HFFc6 (cell line): ENCODE results near the gene ACOT13. TPM values are rescaled to one million over a fixed set of nuclear protein-coding genes. Genes with fewer than 3 reads are reported as not detected.
"Not testable (repeated sequence)": the region's sequence is repeated elsewhere in the genome, so short reads cannot be mapped to it uniquely, and the experiment has no call there.

Source experiments
- DNase-seq: peaks from one replicate; pipeline ENCODE4 v3.0.0-alpha.2; 2018
- H3K27ac Mint-ChIP-seq: 2 replicates; pipeline ENCODE4 v1.8.0; 2020; ENCODE audit warnings: mild to moderate bottlenecking, mixed read lengths
- H3K27me3 Mint-ChIP-seq: 2 replicates; pipeline ENCODE4 v1.8.0; 2021; ENCODE audit warnings: mild to moderate bottlenecking, moderate library complexity, mixed read lengths; ENCODE audit not compliant: insufficient read depth
- H3K36me3 Mint-ChIP-seq: 2 replicates; pipeline ENCODE4 v1.8.0; 2021; ENCODE audit warnings: low read depth, mixed read lengths
- H3K4me1 Mint-ChIP-seq: 2 replicates; pipeline ENCODE4 v1.8.0; 2020; ENCODE audit warnings: low read depth, mixed read lengths
- H3K4me3 Mint-ChIP-seq: 2 replicates; pipeline ENCODE4 v1.8.0; 2020; ENCODE audit warnings: mild to moderate bottlenecking, moderate library complexity, mixed read lengths
- H3K9me3 Mint-ChIP-seq: 2 replicates; pipeline ENCODE4 v1.8.0; 2020; ENCODE audit warnings: mild to moderate bottlenecking, mixed read lengths
- total RNA-seq, 6 experiments: library from RNA; stranded (reverse); fragmentation: NEBNext Ultra II Directional; extraction: Animal tissue kit (Norgen Biotek cat#: 25700); gene quantifications; 2 replicates in 1 of 6; 3 replicates in 5 of 6; pipeline ENCODE4 v1.2.3, GENCODE V29; 2021
- TF ChIP-seq, protein P1 (sequence below): fragments of 200-600 bp; sonication (generic); IDR thresholded peaks from 2 replicates; pipeline ENCODE4 v1.5.0; 2021; ENCODE audit warnings: antibody characterized with exemption, mild to moderate bottlenecking

Gene ACOT13
- total RNA-seq, 6 experiments from 2014 or later = 18.7 to 21.9 (median 19.8) TPM

GRCh38 chr6:24662236-24662635 is 4.6 kb upstream of the ACOT13 start:
- TF ChIP-seq, protein P1, sequence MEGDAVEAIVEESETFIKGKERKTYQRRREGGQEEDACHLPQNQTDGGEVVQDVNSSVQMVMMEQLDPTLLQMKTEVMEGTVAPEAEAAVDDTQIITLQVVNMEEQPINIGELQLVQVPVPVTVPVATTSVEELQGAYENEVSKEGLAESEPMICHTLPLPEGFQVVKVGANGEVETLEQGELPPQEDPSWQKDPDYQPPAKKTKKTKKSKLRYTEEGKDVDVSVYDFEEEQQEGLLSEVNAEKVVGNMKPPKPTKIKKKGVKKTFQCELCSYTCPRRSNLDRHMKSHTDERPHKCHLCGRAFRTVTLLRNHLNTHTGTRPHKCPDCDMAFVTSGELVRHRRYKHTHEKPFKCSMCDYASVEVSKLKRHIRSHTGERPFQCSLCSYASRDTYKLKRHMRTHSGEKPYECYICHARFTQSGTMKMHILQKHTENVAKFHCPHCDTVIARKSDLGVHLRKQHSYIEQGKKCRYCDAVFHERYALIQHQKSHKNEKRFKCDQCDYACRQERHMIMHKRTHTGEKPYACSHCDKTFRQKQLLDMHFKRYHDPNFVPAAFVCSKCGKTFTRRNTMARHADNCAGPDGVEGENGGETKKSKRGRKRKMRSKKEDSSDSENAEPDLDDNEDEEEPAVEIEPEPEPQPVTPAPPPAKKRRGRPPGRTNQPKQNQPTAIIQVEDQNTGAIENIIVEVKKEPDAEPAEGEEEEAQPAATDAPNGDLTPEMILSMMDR = no peak
- H3K4me3 Mint-ChIP-seq = no peak overlapping the region

DNA sequence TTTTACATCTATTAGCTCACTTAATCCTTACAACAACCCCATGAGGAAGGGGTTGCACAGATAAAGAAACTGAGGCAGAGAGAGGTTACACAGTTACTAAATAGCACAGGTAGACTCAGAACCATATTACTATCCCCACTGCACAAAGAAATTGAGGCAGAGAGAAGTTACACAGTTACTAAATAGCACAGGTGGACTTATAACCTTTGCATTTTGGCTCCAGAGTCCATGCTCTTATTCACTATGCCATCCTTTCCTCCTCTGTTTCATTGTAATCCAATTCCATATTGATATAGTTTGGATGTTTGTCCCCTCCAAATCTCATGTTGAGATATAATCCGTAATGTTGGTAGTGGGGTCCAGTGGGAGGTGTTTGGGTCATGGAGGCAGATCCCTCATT is 3.7 kb upstream of the ACOT13 start:
- Mint-ChIP-seq H3K36me3 (peaks cover 28% of the 10 kb centered on the region), H3K27ac (no peak overlapping the region), H3K4me3 (no peak overlapping the region), H3K4me1 (peaks cover 42% of the 10 kb centered on the region), H3K9me3 (no peaks in the 10 kb centered on the region), H3K27me3 (peaks cover 4% of the 10 kb centered on the region)
- DNase-seq = no peak
- TF ChIP-seq, protein P1 = no peak

More at GRCh38 chr6:24662236-24662635, 4.6 kb upstream of the ACOT13 start:
- no peak for DNase-seq
- H3K9me3 Mint-ChIP-seq = no peaks in the 10 kb centered on the region
- peaks cover 4% of the 10 kb centered on the region for H3K27me3 Mint-ChIP-seq
- peaks cover 37% of the 10 kb centered on the region for H3K4me1 Mint-ChIP-seq
- no peak overlapping the region for H3K27ac Mint-ChIP-seq
- peaks cover 33% of the 10 kb centered on the region for H3K36me3 Mint-ChIP-seq

DNA sequence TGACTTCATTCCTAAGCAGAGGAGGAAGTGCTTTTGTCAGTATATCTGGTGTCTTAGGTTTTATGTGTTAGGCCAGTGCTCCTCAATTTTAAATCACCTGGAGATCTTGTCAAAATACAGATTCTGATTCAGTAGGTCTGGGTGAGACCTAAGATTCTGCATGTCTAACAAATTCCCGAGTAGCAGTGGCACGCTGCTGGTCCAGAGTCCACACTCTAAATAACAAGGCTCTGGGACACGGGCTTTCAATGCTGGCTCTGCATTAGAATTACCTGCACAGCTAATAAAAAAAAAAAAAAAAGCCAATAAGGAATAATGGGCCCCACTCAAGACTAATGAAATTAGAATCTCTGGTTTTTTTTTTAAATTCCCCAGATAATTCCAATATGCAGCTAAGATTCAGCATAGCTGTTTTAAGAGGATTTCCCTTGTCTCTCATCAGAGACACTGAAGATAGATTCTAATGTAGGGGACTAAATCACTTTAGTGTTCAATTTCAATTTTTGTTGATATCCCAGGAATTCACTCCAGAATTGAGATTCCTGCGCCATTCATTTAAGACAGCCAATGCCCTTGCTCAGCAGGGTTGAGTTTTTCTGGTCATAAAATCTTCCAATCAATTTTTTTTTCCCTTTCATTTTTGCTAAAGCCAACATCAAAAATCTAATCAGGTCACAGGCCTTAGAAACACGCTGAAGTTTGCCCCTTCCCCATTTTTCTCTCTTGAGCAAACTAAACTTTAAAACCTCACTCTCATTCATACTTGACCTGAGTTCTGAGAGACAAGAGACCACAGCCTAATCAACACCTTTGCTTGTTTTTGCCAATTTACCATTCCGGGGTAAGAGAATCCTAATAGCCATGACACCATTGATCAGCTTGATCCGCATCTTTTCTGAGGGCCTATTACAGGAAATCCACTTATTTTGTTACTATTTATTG is 2.6 kb upstream of the ACOT13 start:
- Mint-ChIP-seq H3K9me3 (no peaks in the 10 kb centered on the region), H3K4me1 (peaks cover 31% of the 10 kb centered on the region), H3K27me3 (peaks cover 4% of the 10 kb centered on the region), H3K36me3 (peaks cover 28% of the 10 kb centered on the region), H3K27ac (no peak overlapping the region), H3K4me3 (peak overlapping the region; percentile 97; the same call in 1 of the 2 replicates)
- no peak for DNase-seq
- TF ChIP-seq, protein P1 = no peak

DNA sequence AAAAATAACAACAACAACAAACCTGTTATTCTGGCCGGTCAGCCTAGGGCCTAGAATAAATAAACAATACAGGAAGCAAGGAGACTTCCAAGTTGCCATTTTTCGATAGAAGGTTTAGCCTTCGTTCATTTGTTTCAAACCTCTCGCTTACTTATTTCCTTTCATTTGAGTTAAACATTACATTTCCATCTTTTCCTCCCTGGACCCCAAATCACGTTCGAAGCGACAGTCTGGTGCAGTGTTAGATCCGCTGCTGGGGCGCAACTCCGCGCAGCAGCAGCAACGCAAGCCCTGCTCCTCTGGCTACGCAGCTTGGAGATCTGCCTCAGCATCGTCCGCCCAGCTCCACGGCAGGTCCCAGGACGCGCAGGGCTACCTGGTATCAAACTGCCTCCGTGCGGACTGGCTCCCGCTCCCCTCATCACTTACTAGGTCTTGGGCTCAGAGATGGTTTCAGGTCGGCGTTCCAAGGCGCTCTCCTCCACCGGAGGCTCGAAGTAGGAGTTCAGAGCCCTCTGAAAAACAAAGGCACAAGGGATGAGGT is 708 bp upstream of the ACOT13 start:
- H3K36me3 Mint-ChIP-seq = peaks cover 37% of the 10 kb centered on the region
- peaks cover 7% of the 10 kb centered on the region for H3K9me3 Mint-ChIP-seq
- peak; percentile 8 for DNase-seq
- peaks cover 3% of the 10 kb centered on the region for H3K27me3 Mint-ChIP-seq
- peak overlapping the region; percentile 96 for H3K27ac Mint-ChIP-seq
- H3K4me1 Mint-ChIP-seq = peaks cover 23% of the 10 kb centered on the region
- TF ChIP-seq, protein P1 = no peak
- H3K4me3 Mint-ChIP-seq = peak overlapping the region; percentile 97

GRCh38 chr6:24667378-24667803 is 514 bp downstream of the ACOT13 start:
- H3K4me1 Mint-ChIP-seq = peaks cover 23% of the 10 kb centered on the region

DNA sequence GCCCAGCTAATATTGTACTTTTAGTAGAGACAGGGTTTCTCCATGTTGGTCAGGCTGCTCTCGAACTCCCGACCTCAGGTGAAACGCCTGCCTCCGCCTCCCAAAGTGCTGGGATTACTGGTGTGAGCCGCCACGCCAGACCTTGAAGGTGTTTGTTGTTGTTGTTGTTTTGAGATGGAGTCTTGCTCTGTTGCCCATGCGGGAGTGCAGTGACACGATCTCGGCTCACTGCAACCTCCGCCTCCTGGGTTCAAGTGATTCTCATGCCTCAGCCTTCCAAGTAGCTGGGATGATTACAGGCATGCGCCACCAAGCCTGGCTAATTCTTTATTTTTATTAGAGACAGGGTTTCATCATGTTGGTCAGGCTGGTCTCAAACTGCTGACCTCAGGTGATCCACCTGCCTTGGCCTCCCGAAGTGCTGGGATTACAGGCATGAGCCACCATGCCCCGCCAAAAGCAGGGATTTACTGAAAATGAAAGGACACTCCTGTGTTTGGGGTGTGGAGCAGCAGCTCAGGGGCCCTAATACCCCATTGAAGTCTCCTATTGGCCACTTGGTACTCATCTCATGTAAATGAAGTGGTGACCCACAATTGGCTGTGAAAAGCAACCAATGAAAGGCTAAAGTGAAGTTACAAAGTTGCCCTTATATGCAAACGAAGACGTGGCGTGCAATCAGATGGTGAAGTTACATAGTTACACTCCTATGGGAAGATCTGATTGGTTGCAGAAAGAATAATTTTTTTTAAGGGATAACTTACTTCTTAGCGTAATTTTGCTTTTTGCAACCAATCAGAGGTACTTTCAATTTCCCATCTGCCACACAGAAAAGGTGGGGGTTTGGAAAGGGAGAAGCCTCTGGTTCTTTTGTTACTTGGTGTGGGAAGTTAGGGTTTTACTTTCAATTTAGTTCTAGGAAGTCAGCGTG is 1.5 kb downstream of the ACOT13 start:
- Mint-ChIP-seq H3K4me1 (peaks cover 23% of the 10 kb centered on the region), H3K9me3 (peaks cover 18% of the 10 kb centered on the region), H3K4me3 (peak overlapping the region; percentile 97), H3K36me3 (peaks cover 31% of the 10 kb centered on the region)
- not testable (repeated sequence) for H3K27ac Mint-ChIP-seq, H3K27me3 Mint-ChIP-seq, DNase-seq

More at GRCh38 chr6:24667378-24667803, 514 bp downstream of the ACOT13 start:
- no peak for DNase-seq
- H3K9me3 Mint-ChIP-seq = peaks cover 9% of the 10 kb centered on the region
- peaks cover 1% of the 10 kb centered on the region; the same call in 1 of the 2 replicates for H3K27me3 Mint-ChIP-seq
- H3K4me3 Mint-ChIP-seq = peak overlapping the region; percentile 97
- peak overlapping the region; percentile 96 for H3K27ac Mint-ChIP-seq
- H3K36me3 Mint-ChIP-seq = peaks cover 32% of the 10 kb centered on the region
- TF ChIP-seq, protein P1 = no peak
